ENCODE results near the gene FXYD4.
"Not testable (repeated sequence)": the region's sequence is repeated elsewhere in the genome, so short reads cannot be mapped to it uniquely, and the experiment has no call there.

Gene FXYD4

GRCh38 chr10:43421944-43422343, 50.5 kb downstream of the FXYD4 start:
- DNase-seq: not testable (repeated sequence)

GRCh38 chr10:43424416-43424815, 53.0 kb downstream of the FXYD4 start:
- DNase-seq: no peak

All from NCI-H226 (cell line).